Lower leg skin (tissue), 3 donors: ENCODE data around the gene AKAP6.

ENCODE experiments used
- POLR2A ChIP-seq, 2 donors: fragments of 450-650 bp; IDR thresholded peaks; one replicate each; pipeline ENCODE4 v1.6.1; 2016 to 2017; ENCODE audit warnings: antibody characterized with exemption in 2 of 2, mild to moderate bottlenecking in 1 of 2, moderate library complexity in 1 of 2
- TF ChIP-seq, protein P1 (sequence below), 3 donors: fragments of 450-650 bp; IDR thresholded peaks; one replicate each; pipeline ENCODE4 v1.5.1; 2016; ENCODE audit warnings: antibody characterized with exemption in 3 of 3, mild to moderate bottlenecking in 3 of 3, moderate library complexity in 2 of 3

DNA sequence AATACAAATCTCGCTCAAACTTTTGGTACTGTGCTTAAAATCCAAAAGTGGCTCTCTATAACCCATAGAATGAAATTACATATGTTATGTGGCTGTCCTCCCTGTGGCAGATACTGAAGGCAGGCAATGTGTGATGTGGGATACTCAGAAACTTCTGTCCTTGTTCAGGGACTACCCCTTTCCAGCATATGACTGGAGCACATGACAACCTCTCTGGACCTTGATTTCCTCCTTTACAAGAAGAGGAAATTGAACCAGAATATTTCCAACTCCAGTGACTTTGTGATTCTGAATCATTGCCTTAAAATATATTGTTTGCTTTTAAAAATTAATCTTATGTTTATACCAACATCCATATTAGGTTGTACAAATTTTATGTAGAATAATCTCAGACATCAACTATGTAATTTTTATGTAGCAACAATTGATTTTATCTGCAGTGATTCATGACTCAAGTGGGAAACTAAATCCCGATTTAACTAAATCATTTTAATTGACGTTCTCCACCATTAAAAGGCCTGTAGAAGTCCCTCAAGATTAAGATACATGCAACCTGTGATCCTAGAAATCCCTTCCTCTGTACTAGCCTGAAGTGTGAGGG lies 162.4 kb downstream of the AKAP6 start:
- TF ChIP-seq, protein P1, sequence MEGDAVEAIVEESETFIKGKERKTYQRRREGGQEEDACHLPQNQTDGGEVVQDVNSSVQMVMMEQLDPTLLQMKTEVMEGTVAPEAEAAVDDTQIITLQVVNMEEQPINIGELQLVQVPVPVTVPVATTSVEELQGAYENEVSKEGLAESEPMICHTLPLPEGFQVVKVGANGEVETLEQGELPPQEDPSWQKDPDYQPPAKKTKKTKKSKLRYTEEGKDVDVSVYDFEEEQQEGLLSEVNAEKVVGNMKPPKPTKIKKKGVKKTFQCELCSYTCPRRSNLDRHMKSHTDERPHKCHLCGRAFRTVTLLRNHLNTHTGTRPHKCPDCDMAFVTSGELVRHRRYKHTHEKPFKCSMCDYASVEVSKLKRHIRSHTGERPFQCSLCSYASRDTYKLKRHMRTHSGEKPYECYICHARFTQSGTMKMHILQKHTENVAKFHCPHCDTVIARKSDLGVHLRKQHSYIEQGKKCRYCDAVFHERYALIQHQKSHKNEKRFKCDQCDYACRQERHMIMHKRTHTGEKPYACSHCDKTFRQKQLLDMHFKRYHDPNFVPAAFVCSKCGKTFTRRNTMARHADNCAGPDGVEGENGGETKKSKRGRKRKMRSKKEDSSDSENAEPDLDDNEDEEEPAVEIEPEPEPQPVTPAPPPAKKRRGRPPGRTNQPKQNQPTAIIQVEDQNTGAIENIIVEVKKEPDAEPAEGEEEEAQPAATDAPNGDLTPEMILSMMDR (IDR thresholded peaks at IDR 0.05) = no peak
- no peak for TF ChIP-seq POLR2A (IDR thresholded peaks at IDR 0.05)
